GM12878 (cell line): ENCODE results near the gene NTM. TPM values are rescaled to one million over a fixed set of nuclear protein-coding genes. Genes with fewer than 3 reads are reported as not detected.

Experiments used
- ATAC-seq: fragments of 200-7000 bp; cut with Tn5 transposase; 3 replicates; pipeline ENCODE4 v1.9.1; 2020; ENCODE audit warnings: mild to moderate bottlenecking, moderate library complexity
- BruUV-seq: library from RNA; stranded (reverse); fragments of 400-500 nt; replicated peaks from 2 replicates; lab custom pipeline; 2021; lab: Mats Ljungman, UMichigan
- CTCF ChIA-PET: fragments of 300-600 bp; sonication (Branson Sonifier 250); formaldehyde crosslinking; extraction: SDS; loops from one replicate; lab custom pipeline; 2021; ENCODE audit warnings: inconsistent platforms; lab: Yijun Ruan, JAX
- POLR2A ChIA-PET: fragments of 350-600 bp; formaldehyde crosslinking; extraction: SDS; loops from one replicate; lab custom pipeline; 2021; ENCODE audit warnings: inconsistent platforms; lab: Charles Lee
- RAD21 ChIA-PET: fragments of 300-600 bp; sonication (Branson Sonifier 250); formaldehyde crosslinking; loops from one replicate; lab custom pipeline; 2023; ENCODE audit warnings: antibody characterized with exemption; ENCODE audit not compliant: unreplicated experiment; lab: Charles Lee
- SMC1A ChIA-PET: fragments of 300-600 bp; sonication (Branson Sonifier 250); formaldehyde crosslinking; loops from one replicate; lab custom pipeline; 2023; ENCODE audit not compliant: unreplicated experiment, uncharacterized antibody; lab: Charles Lee
- DNase-seq: peaks from one replicate; pipeline ENCODE4 v3.0.0-alpha.2; 2011; ENCODE audit warnings: low read depth, low spot score
- FAIRE-seq: peaks from 3 replicates; lab custom pipeline; 2011; peaks lifted over from hg19 to GRCh38; lab: Jason Lieb, UNC
- H2AFZ ChIP-seq: 2 replicates; pipeline ENCODE4 v1.6.0; 2011; ENCODE audit warnings: low read depth, low read length, control low read depth; ENCODE audit not compliant: control insufficient read depth
- H3K27ac ChIP-seq: 2 replicates; pipeline ENCODE4 v1.5.1; 2011; ENCODE audit warnings: control low read depth; ENCODE audit not compliant: control insufficient read depth, insufficient read depth
- H3K27me3 ChIP-seq, 2 experiments: replicated peaks in 1 of 2; 2 replicates each; pipeline versions ENCODE4 v1.6.0 to v1.6.1; 2011; ENCODE audit warnings: low read length in 1 of 2; ENCODE audit not compliant: control insufficient read depth in 2 of 2, insufficient read depth in 2 of 2
- H3K36me3 ChIP-seq, 2 experiments: 2 replicates each; pipeline ENCODE4 v1.5.1; 2011; ENCODE audit warnings: low read length in 1 of 2; ENCODE audit not compliant: control insufficient read depth in 2 of 2, insufficient read depth in 2 of 2
- H3K4me1 ChIP-seq: 2 replicates; pipeline ENCODE4 v1.6.1; 2011; ENCODE audit warnings: mild to moderate bottlenecking, low read length, moderate library complexity, mixed read lengths; ENCODE audit not compliant: control insufficient read depth, insufficient read depth
- H3K4me2 ChIP-seq: 2 replicates; pipeline ENCODE4 v1.6.0; 2011; ENCODE audit warnings: control low read depth; ENCODE audit not compliant: control insufficient read depth, insufficient read depth
- H3K4me3 ChIP-seq: fragments of 200-600 bp; sonication (generic); 2 replicates; pipeline ENCODE4 v1.5.1; 2016
- H3K79me2 ChIP-seq: 2 replicates; pipeline ENCODE4 v1.6.0; 2011; ENCODE audit warnings: low read length; ENCODE audit not compliant: control insufficient read depth, insufficient read depth
- H3K9ac ChIP-seq: 2 replicates; pipeline ENCODE4 v1.8.0; 2011; ENCODE audit warnings: low read length, control low read depth, mixed read lengths; ENCODE audit not compliant: control insufficient read depth, insufficient read depth
- H3K9me3 ChIP-seq: replicated peaks from 3 replicates; pipeline ENCODE4 v1.5.1; 2011; ENCODE audit warnings: mild to moderate bottlenecking, low read length; ENCODE audit not compliant: control insufficient read depth, insufficient read depth
- H4K20me1 ChIP-seq: 2 replicates; pipeline ENCODE4 v1.6.0; 2011; ENCODE audit not compliant: control insufficient read depth, insufficient read depth
- CEBPB ChIP-seq, 2 experiments: fragments of 150-350 bp in 1 of 2; IDR thresholded peaks; 2 replicates each; pipeline ENCODE4 v1.6.1; 2012 to 2014; ENCODE audit warnings: low read depth in 2 of 2, low read length in 2 of 2, borderline replicate concordance in 1 of 2, inconsistent platforms in 1 of 2
- IRF4 ChIP-seq: IDR thresholded peaks from 2 replicates; pipeline ENCODE4 v1.6.1; 2011; ENCODE audit warnings: low read depth, low read length
- IRF5 ChIP-seq: fragments of 450-650 bp; IDR thresholded peaks from 2 replicates; pipeline ENCODE4 v1.6.1; 2017; ENCODE audit warnings: borderline replicate concordance
- MXI1 ChIP-seq: fragments of 150-350 bp; IDR thresholded peaks from 2 replicates; pipeline ENCODE4 v1.6.1; 2011; ENCODE audit warnings: low read depth, mild to moderate bottlenecking, inconsistent platforms, low read length, improper control_type of control experiment
- NFYA ChIP-seq: IDR thresholded peaks from 2 replicates; pipeline ENCODE4 v1.6.1; 2011; ENCODE audit warnings: low read depth, mild to moderate bottlenecking, low read length, improper control_type of control experiment, borderline replicate concordance
- POLR2AphosphoS2 ChIP-seq: IDR thresholded peaks from 2 replicates; pipeline ENCODE4 v1.6.1; 2011; ENCODE audit warnings: low read depth, mild to moderate bottlenecking, low read length, improper control_type of control experiment, moderate library complexity
- STAT1 ChIP-seq: fragments of 450-650 bp; conservative IDR thresholded peaks from 2 replicates; pipeline ENCODE4 v1.6.1; 2014; ENCODE audit warnings: antibody characterized with exemption, mild to moderate bottlenecking
- YY1 ChIP-seq: IDR thresholded peaks from 2 replicates; pipeline ENCODE4 v1.6.1; 2011; ENCODE audit warnings: low read depth, mild to moderate bottlenecking, low read length
- ZNF217 ChIP-seq: fragments of 450-650 bp; IDR thresholded peaks from 2 replicates; pipeline ENCODE4 v1.6.1; 2017; ENCODE audit warnings: antibody characterized with exemption, mild to moderate bottlenecking
- WGBS: methylation state at CpG from one replicate; pipeline ENCODE4 v1.1.6; 2016; ENCODE audit warnings: low lambda C conversion rate; ENCODE audit not compliant: insufficient replicate concordance, insufficient coverage; ENCODE audit errors: missing lambda C conversion rate; 5-methylcytosine and 5-hydroxymethylcytosine counted together
- in situ Hi-C: fragments of 300-500 bp; cut with MboI; formaldehyde crosslinking; loops from 9 replicates; pipeline ENCODE4 v1.14.3; 2018; ENCODE audit warnings: mixed read lengths
- intact Hi-C: fragments of 100-400 bp; cut with micrococcal nuclease; formaldehyde crosslinking; loops from one replicate; pipeline ENCODE4 v1.14.2; 2022; ENCODE audit not compliant: unreplicated experiment
- polyA plus RNA-seq, 11 experiments: library from polyadenylated mRNA; depleted of rRNA in 4 of 11; unstranded in 6 of 11; stranded (reverse) in 5 of 11; fragments of >200 nt; fragmentation: Nextera tagmentation in 4 of 11; fragmentation: Illumina TruSeq in 1 of 11; extraction: Ambion mirVana in 4 of 11; extraction: Trizol in 1 of 11; gene quantifications; 1 replicate in 1 of 11; 2 replicates in 10 of 11; pipeline versions ENCODE4 v1.2.1 to v1.2.3, GENCODE V29; 2011 to 2016; ENCODE audit warnings: inconsistent platforms in 2 of 11, missing spikeins in 2 of 11, low read depth in 1 of 11
- total RNA-seq, 4 experiments: library from RNA; depleted of rRNA in 3 of 4; stranded (reverse); fragments of >200 nt in 3 of 4; fragmentation: Illumina TruSeq in 1 of 4; extraction: Trizol in 1 of 4; gene quantifications; 2 replicates each; pipeline versions ENCODE4 v1.2.1 to v1.2.3, GENCODE V29; 2013 to 2021
- TF ChIP-seq, protein P1 (sequence below): IDR thresholded peaks from 2 replicates; pipeline ENCODE4 v1.6.1; 2012; ENCODE audit warnings: mild to moderate bottlenecking, low read depth, low read length

The NTM gene
- total and polyA plus RNA-seq, 10 of the 15 experiments (the other 5 are each of a cell fraction or from before 2014, with no cell fraction given) = not detected

- TF ChIP-seq STAT1 = no peak
- TF ChIP-seq POLR2AphosphoS2 = no peak
- no peak for TF ChIP-seq CEBPB (IDR thresholded peaks at IDR 0.05; ENCODE audit: borderline replicate concordance in 1 of 2, low read depth in 2 of 2, low read length in 2 of 2)
These were observed 295.6 kb downstream of the NTM start (continued) for GRCh38 chr11:131666006-131666405.

GRCh38 chr11:131666617-131667016 is 296.2 kb downstream of the NTM start:
- no peaks in the 10 kb centered on the region for H3K9me3 ChIP-seq
- in situ Hi-C loops = loop anchor here (5.0 kb wide), 1 partner anchor 84 kb away; no protein-coding TSS in a partner anchor
- H2AFZ ChIP-seq = no peak overlapping the region
- no peaks in the 10 kb centered on the region for H4K20me1 ChIP-seq
- H3K4me3 ChIP-seq = no peak overlapping the region
- no peak for DNase-seq
- ChIA-PET SMC1A (interaction anchor here (1.2 kb wide), 1 partner anchor 36 kb away, joined by 3 read pairs; no protein-coding TSS in a partner anchor), POLR2A (no interaction called here), CTCF (interaction anchor here (0.8 to 1.2 kb wide), 2 partner anchors 9 to 570 kb away, joined by 3 read pairs; no protein-coding TSS in a partner anchor), RAD21 (no interaction called here)
- ATAC-seq = no peak
- no peaks in the 10 kb centered on the region for H3K79me2 ChIP-seq
- WGBS = 0% methylated on average over 5 of the region's 5 CpGs
- no peak overlapping the region for H3K9ac ChIP-seq
- BruUV-seq = no TSS peak
- FAIRE-seq = no peak
- H3K4me2 ChIP-seq = no peak overlapping the region
- no peaks in the 10 kb centered on the region for H3K36me3 ChIP-seq
- 0 out of 4 replicates have a peak, but pooled peaks cover 0 to 3% of the 10 kb centered on the region in 2 experiments for H3K27me3 ChIP-seq
- intact Hi-C loops = no loop called here
- TF ChIP-seq YY1 (no peak), NFYA (no peak), MXI1 (no peak), ZNF217 (no peak), IRF5 (no peak), IRF4 (no peak)
- TF ChIP-seq, protein P1, sequence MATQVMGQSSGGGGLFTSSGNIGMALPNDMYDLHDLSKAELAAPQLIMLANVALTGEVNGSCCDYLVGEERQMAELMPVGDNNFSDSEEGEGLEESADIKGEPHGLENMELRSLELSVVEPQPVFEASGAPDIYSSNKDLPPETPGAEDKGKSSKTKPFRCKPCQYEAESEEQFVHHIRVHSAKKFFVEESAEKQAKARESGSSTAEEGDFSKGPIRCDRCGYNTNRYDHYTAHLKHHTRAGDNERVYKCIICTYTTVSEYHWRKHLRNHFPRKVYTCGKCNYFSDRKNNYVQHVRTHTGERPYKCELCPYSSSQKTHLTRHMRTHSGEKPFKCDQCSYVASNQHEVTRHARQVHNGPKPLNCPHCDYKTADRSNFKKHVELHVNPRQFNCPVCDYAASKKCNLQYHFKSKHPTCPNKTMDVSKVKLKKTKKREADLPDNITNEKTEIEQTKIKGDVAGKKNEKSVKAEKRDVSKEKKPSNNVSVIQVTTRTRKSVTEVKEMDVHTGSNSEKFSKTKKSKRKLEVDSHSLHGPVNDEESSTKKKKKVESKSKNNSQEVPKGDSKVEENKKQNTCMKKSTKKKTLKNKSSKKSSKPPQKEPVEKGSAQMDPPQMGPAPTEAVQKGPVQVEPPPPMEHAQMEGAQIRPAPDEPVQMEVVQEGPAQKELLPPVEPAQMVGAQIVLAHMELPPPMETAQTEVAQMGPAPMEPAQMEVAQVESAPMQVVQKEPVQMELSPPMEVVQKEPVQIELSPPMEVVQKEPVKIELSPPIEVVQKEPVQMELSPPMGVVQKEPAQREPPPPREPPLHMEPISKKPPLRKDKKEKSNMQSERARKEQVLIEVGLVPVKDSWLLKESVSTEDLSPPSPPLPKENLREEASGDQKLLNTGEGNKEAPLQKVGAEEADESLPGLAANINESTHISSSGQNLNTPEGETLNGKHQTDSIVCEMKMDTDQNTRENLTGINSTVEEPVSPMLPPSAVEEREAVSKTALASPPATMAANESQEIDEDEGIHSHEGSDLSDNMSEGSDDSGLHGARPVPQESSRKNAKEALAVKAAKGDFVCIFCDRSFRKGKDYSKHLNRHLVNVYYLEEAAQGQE = no peak
- no peaks in the 10 kb centered on the region for H3K4me1 ChIP-seq
- no peak overlapping the region for H3K27ac ChIP-seq
